H9 (cell line): ENCODE results near the gene DNAAF2. TPM values are rescaled to one million over a fixed set of nuclear protein-coding genes. Genes with fewer than 3 reads are reported as not detected.
A peak's percentile ranks its signal among the peaks of the same experiment; 100 is the strongest.

Source experiments
- DNase-seq: peaks from one replicate; pipeline ENCODE4 v3.0.0-alpha.2; 2017
- H2AFZ ChIP-seq: one replicate; pipeline ENCODE4 v1.6.1; 2013; ENCODE audit warnings: mild to moderate bottlenecking, low read length, control low read depth, moderate library complexity
- H2AK5ac ChIP-seq: 2 replicates; pipeline ENCODE4 v1.6.1; 2013; ENCODE audit warnings: low read length, control low read depth, mixed read lengths; ENCODE audit not compliant: insufficient read length
- H2BK120ac ChIP-seq: one replicate; pipeline ENCODE4 v1.6.1; 2013; ENCODE audit warnings: low read depth, mild to moderate bottlenecking, low read length, control low read depth, inconsistent platforms; ENCODE audit not compliant: poor library complexity, severe bottlenecking
- H2BK12ac ChIP-seq: 2 replicates; pipeline ENCODE4 v1.6.1; 2013; ENCODE audit warnings: low read length, control low read depth, mixed read lengths, low read depth; ENCODE audit not compliant: insufficient read length
- H2BK15ac ChIP-seq: 2 replicates; pipeline ENCODE4 v1.6.1; 2013; ENCODE audit warnings: low read depth, low read length, control low read depth
- H2BK20ac ChIP-seq: one replicate; pipeline ENCODE4 v1.6.1; 2013; ENCODE audit warnings: low read depth, mild to moderate bottlenecking, low read length, control low read depth, inconsistent platforms; ENCODE audit not compliant: poor library complexity, severe bottlenecking
- H2BK5ac ChIP-seq: 2 replicates; pipeline ENCODE4 v1.6.1; 2013; ENCODE audit warnings: low read length, control low read depth, mixed read lengths; ENCODE audit not compliant: insufficient read length
- H3K14ac ChIP-seq: 2 replicates; pipeline ENCODE4 v1.6.1; 2013; ENCODE audit warnings: low read length, control low read depth; ENCODE audit not compliant: insufficient read depth
- H3K18ac ChIP-seq: 2 replicates; pipeline ENCODE4 v1.6.1; 2013; ENCODE audit warnings: low read depth, mild to moderate bottlenecking, mixed read lengths, low read length, control low read depth; ENCODE audit not compliant: insufficient read length
- H3K23ac ChIP-seq: 2 replicates; pipeline ENCODE4 v1.6.1; 2013; ENCODE audit warnings: low read length, control low read depth, mixed read lengths, low read depth; ENCODE audit not compliant: insufficient read length
- H3K23me2 ChIP-seq: 2 replicates; pipeline ENCODE4 v1.6.1; 2013; ENCODE audit warnings: low read depth, mild to moderate bottlenecking, mixed read lengths, low read length, control low read depth; ENCODE audit not compliant: insufficient read length, poor library complexity, severe bottlenecking
- H3K27ac ChIP-seq: 2 replicates; pipeline ENCODE4 v1.5.1; 2013; ENCODE audit warnings: low read length, control low read depth, mixed read lengths, low read depth; ENCODE audit not compliant: insufficient read length
- H3K27me3 ChIP-seq: 2 replicates; pipeline ENCODE4 v1.6.1; 2013; ENCODE audit warnings: low read length, control low read depth, inconsistent platforms; ENCODE audit not compliant: insufficient read depth
- H3K4ac ChIP-seq: 2 replicates; pipeline ENCODE4 v1.6.1; 2013; ENCODE audit warnings: low read depth, mild to moderate bottlenecking, control low read depth, inconsistent platforms, low read length, moderate library complexity
- H3K4me1 ChIP-seq: 2 replicates; pipeline ENCODE4 v1.6.1; 2013; ENCODE audit warnings: low read length, control low read depth, inconsistent platforms; ENCODE audit not compliant: insufficient read depth
- H3K4me2 ChIP-seq: 2 replicates; pipeline ENCODE4 v1.6.1; 2013; ENCODE audit warnings: low read length, control low read depth, mixed read lengths; ENCODE audit not compliant: insufficient read length, insufficient read depth
- H3K56ac ChIP-seq: 2 replicates; pipeline ENCODE4 v1.6.1; 2013; ENCODE audit warnings: low read depth, mild to moderate bottlenecking, mixed read lengths, low read length, control low read depth; ENCODE audit not compliant: insufficient read length
- H3K79me1 ChIP-seq: 2 replicates; pipeline ENCODE4 v1.6.1; 2013; ENCODE audit warnings: low read depth, mild to moderate bottlenecking, moderate library complexity, low read length, control low read depth, inconsistent platforms; ENCODE audit not compliant: insufficient read depth, poor library complexity, severe bottlenecking
- H3K79me2 ChIP-seq: 2 replicates; pipeline ENCODE4 v1.6.1; 2013; ENCODE audit warnings: low read length, control low read depth, inconsistent platforms; ENCODE audit not compliant: insufficient read depth
- H3K9ac ChIP-seq: 2 replicates; pipeline ENCODE4 v1.6.1; 2013; ENCODE audit warnings: low read length, control low read depth, mixed read lengths; ENCODE audit not compliant: insufficient read length; ENCODE audit errors: extremely low read depth
- H3K9me3 ChIP-seq: one replicate; pipeline ENCODE4 v1.6.1; 2013; ENCODE audit warnings: low read depth, low read length, inconsistent platforms; ENCODE audit not compliant: control insufficient read depth
- H3T11ph ChIP-seq: one replicate; pipeline ENCODE4 v1.6.1; 2013; ENCODE audit warnings: mild to moderate bottlenecking, low read length, control low read depth, inconsistent platforms
- H4K20me1 ChIP-seq: one replicate; pipeline ENCODE4 v1.6.1; 2013; ENCODE audit not compliant: control insufficient read depth, insufficient read length, insufficient read depth
- H4K5ac ChIP-seq: 2 replicates; pipeline ENCODE4 v1.6.1; 2013; ENCODE audit warnings: low read depth, mild to moderate bottlenecking, mixed read lengths, low read length, control low read depth; ENCODE audit not compliant: insufficient read length
- H4K8ac ChIP-seq: replicated peaks from 2 replicates; pipeline ENCODE4 v1.6.1; 2013; ENCODE audit warnings: low read length, control low read depth, mixed read lengths, low read depth; ENCODE audit not compliant: insufficient read length
- H4K91ac ChIP-seq: 2 replicates; pipeline ENCODE4 v1.6.1; 2013; ENCODE audit warnings: low read depth, mild to moderate bottlenecking, moderate library complexity, mixed read lengths, low read length, control low read depth; ENCODE audit not compliant: insufficient read length
- H3K27ac Mint-ChIP-seq, 3 experiments: 2 replicates in 2 of 3; 3 replicates in 1 of 3; pipeline ENCODE4 v1.8.0; 2020 to 2021; ENCODE audit warnings: mixed read lengths in 3 of 3, mild to moderate bottlenecking in 1 of 3, moderate library complexity in 1 of 3
- H3K27me3 Mint-ChIP-seq: 2 replicates; pipeline ENCODE4 v1.8.0; 2021; ENCODE audit warnings: low read depth, mild to moderate bottlenecking, moderate library complexity, mixed read lengths
- H3K36me3 Mint-ChIP-seq, 3 experiments: 2 replicates in 2 of 3; 3 replicates in 1 of 3; pipeline ENCODE4 v1.8.0; 2020 to 2021; ENCODE audit warnings: low read depth in 3 of 3, mixed read lengths in 3 of 3; ENCODE audit not compliant: insufficient read depth in 1 of 3
- H3K4me1 Mint-ChIP-seq, 2 experiments: 2 replicates each; pipeline ENCODE4 v1.8.0; 2020; ENCODE audit warnings: mixed read lengths in 2 of 2
- H3K4me3 Mint-ChIP-seq, 2 experiments: 2 replicates in 1 of 2; 3 replicates in 1 of 2; pipeline ENCODE4 v1.8.0; 2020 to 2021; ENCODE audit warnings: mild to moderate bottlenecking in 2 of 2, mixed read lengths in 2 of 2, moderate library complexity in 1 of 2
- H3K9me3 Mint-ChIP-seq, 2 experiments: 2 replicates in 1 of 2; 3 replicates in 1 of 2; pipeline ENCODE4 v1.8.0; 2020; ENCODE audit warnings: mild to moderate bottlenecking in 2 of 2, mixed read lengths in 2 of 2, moderate library complexity in 1 of 2
- CTCF ChIP-seq: fragments of 200-600 bp; sonication (generic); conservative IDR thresholded peaks from 3 replicates; pipeline ENCODE4 v1.8.0; 2021; ENCODE audit warnings: antibody characterized with exemption, mild to moderate bottlenecking
- WGBS: extraction: QIAGEN DNeasy Blood & Tissue Kit; methylation state at CpG from one replicate; pipeline ENCODE4 v1.1.7; 2013; ENCODE audit warnings: missing lambda C conversion rate, low lambda C conversion rate, mixed read lengths; ENCODE audit not compliant: insufficient read length; ENCODE audit errors: extremely low coverage; 5-methylcytosine and 5-hydroxymethylcytosine counted together
- total RNA-seq: library from RNA; stranded (reverse); gene quantifications from 2 replicates; pipeline ENCODE4 v1.2.1, GENCODE V29; 2021

DNAAF2 gene
- total RNA-seq, 1 experiment from 2014 or later, result 26.3 TPM

- no peak overlapping the region for H2BK120ac ChIP-seq
- H3K9me3 ChIP-seq, result no peaks in the 10 kb centered on the region
- H3K27me3 Mint-ChIP-seq, result no peaks in the 10 kb centered on the region
- H2AFZ ChIP-seq, result no peak overlapping the region
- peak overlapping the region; percentile 98 for H3K27ac Mint-ChIP-seq
- peak overlapping the region; percentile 51; the same call in 1 of the 2 replicates for H3K4ac ChIP-seq
- H2BK20ac ChIP-seq, result no peak overlapping the region
- H3K23me2 ChIP-seq, result peaks cover 7% of the 10 kb centered on the region
- peak overlapping the region; percentile 92 for H3K9ac ChIP-seq
- no peak overlapping the region for H3T11ph ChIP-seq
- H3K4me1 Mint-ChIP-seq, result peaks cover 10 to 23% of the 10 kb centered on the region in 2 experiments; a peak in 3 of 4 replicates
- WGBS, result no CpG with 5 or more reads among the region's 101 CpGs
- no peak overlapping the region for H2AK5ac ChIP-seq
- peaks cover 21% of the 10 kb centered on the region; the same call in 1 of the 2 replicates for H3K79me2 ChIP-seq
- no peak overlapping the region for H3K56ac ChIP-seq
- no peak overlapping the region for H4K91ac ChIP-seq
- peak overlapping the region; percentile 94 for H3K18ac ChIP-seq
- H3K4me1 ChIP-seq, result no peaks in the 10 kb centered on the region; the same call in 1 of the 2 replicates
- H3K4me2 ChIP-seq, result peak overlapping the region; percentile 75
- H2BK12ac ChIP-seq, result no peak overlapping the region
- H3K36me3 Mint-ChIP-seq, result peaks cover 19 to 50% (median 33%) of the 10 kb centered on the region in 3 experiments
- H2BK5ac ChIP-seq, result no peak overlapping the region
- H3K14ac ChIP-seq, result peak overlapping the region; percentile 98
- TF ChIP-seq CTCF, result peak; percentile 92
- peak; percentile 97 for DNase-seq
- peak overlapping the region; percentile 10 for H4K5ac ChIP-seq
- no peak overlapping the region for H2BK15ac ChIP-seq
- H3K9me3 Mint-ChIP-seq, result peaks cover 0 to 6% of the 10 kb centered on the region in 2 experiments; a peak in 2 of 5 replicates
- H3K4me3 Mint-ChIP-seq, result peak overlapping the region; percentile 94 to 97
- H4K20me1 ChIP-seq, result no peaks in the 10 kb centered on the region
- no peak overlapping the region for H4K8ac ChIP-seq
- peaks cover 3% of the 10 kb centered on the region for H3K79me1 ChIP-seq
- H3K27me3 ChIP-seq, result no peaks in the 10 kb centered on the region
- H3K23ac ChIP-seq, result no peak overlapping the region
- peak overlapping the region; percentile 63 for H3K27ac ChIP-seq
Measured at GRCh38 chr14:49633640-49634546, 1.2 kb downstream of the DNAAF2 start.
